MM.1S (cell line): ENCODE data around the gene MYO1E.

ENCODE experiments used
- DNase-seq: peaks from one replicate; pipeline ENCODE4 v3.0.0-alpha.2; 2015
- H2AFZ ChIP-seq: fragments of 300-600 bp; sonication (generic); 2 replicates; pipeline ENCODE4 v1.6.0; 2016; ENCODE audit warnings: antibody characterized with exemption, low read length
- H3F3A ChIP-seq: fragments of 300-600 bp; sonication (generic); 2 replicates; pipeline ENCODE4 v1.6.1; 2016; ENCODE audit warnings: mild to moderate bottlenecking, antibody characterized with exemption, low read length, moderate library complexity, mixed read lengths; ENCODE audit not compliant: insufficient read depth
- H3K27ac ChIP-seq: fragments of 300-600 bp; sonication (generic); 2 replicates; pipeline ENCODE4 v1.5.1; 2016; ENCODE audit warnings: mild to moderate bottlenecking, low read length
- H3K27me3 ChIP-seq: fragments of 300-600 bp; sonication (generic); replicated peaks from 2 replicates; pipeline ENCODE4 v1.6.0; 2016; ENCODE audit warnings: low read length; ENCODE audit not compliant: insufficient read depth
- H3K36me3 ChIP-seq: fragments of 300-600 bp; sonication (generic); replicated peaks from 2 replicates; pipeline ENCODE4 v1.6.1; 2016; ENCODE audit warnings: mild to moderate bottlenecking, low read length, mixed read lengths; ENCODE audit not compliant: insufficient read depth
- H3K4me1 ChIP-seq: fragments of 300-600 bp; sonication (generic); 2 replicates; pipeline ENCODE4 v1.6.1; 2016; ENCODE audit warnings: low read length, mixed read lengths
- H3K4me2 ChIP-seq: fragments of 300-600 bp; sonication (generic); 2 replicates; pipeline ENCODE4 v1.6.0; 2016; ENCODE audit warnings: low read depth, low read length
- H3K4me3 ChIP-seq: fragments of 300-600 bp; sonication (generic); 2 replicates; pipeline ENCODE4 v1.5.1; 2016; ENCODE audit warnings: low read length, mixed read lengths
- H3K79me2 ChIP-seq: fragments of 300-600 bp; sonication (generic); 2 replicates; pipeline ENCODE4 v1.6.1; 2016; ENCODE audit warnings: mixed run types, low read length, mixed read lengths
- H3K9ac ChIP-seq: fragments of 300-600 bp; sonication (generic); 2 replicates; pipeline ENCODE4 v1.6.1; 2016; ENCODE audit warnings: low read length, mixed read lengths
- H3K9me2 ChIP-seq: fragments of 300-600 bp; sonication (generic); replicated peaks from 2 replicates; pipeline ENCODE4 v1.6.1; 2016; ENCODE audit warnings: mild to moderate bottlenecking, low read length, mixed read lengths; ENCODE audit not compliant: insufficient read depth
- H3K9me3 ChIP-seq: fragments of 300-600 bp; sonication (generic); replicated peaks from 2 replicates; pipeline ENCODE4 v1.6.1; 2016; ENCODE audit warnings: mild to moderate bottlenecking, low read length, mixed read lengths; ENCODE audit not compliant: insufficient read depth
- H4K20me1 ChIP-seq: fragments of 300-600 bp; sonication (generic); 2 replicates; pipeline ENCODE4 v1.6.1; 2016; ENCODE audit warnings: mild to moderate bottlenecking, low read length, moderate library complexity, mixed read lengths; ENCODE audit not compliant: insufficient read depth
- EZH2 ChIP-seq: fragments of 300-600 bp; sonication (generic); optimal IDR thresholded peaks from 2 replicates; pipeline ENCODE3; 2017; ENCODE audit warnings: low read depth, mild to moderate bottlenecking, antibody characterized with exemption, low read length, mixed read lengths
- EZH2phosphoT487 ChIP-seq: fragments of 300-600 bp; sonication (generic); IDR thresholded peaks from 2 replicates; pipeline ENCODE4 v1.6.1; 2018; ENCODE audit warnings: antibody characterized with exemption, low read length
- TF ChIP-seq, protein P1 (sequence below): fragments of 300-600 bp; sonication (generic); IDR thresholded peaks from 2 replicates; pipeline ENCODE4 v1.5.1; 2016; ENCODE audit warnings: antibody characterized with exemption, low read length, mixed read lengths

MYO1E gene

DNA sequence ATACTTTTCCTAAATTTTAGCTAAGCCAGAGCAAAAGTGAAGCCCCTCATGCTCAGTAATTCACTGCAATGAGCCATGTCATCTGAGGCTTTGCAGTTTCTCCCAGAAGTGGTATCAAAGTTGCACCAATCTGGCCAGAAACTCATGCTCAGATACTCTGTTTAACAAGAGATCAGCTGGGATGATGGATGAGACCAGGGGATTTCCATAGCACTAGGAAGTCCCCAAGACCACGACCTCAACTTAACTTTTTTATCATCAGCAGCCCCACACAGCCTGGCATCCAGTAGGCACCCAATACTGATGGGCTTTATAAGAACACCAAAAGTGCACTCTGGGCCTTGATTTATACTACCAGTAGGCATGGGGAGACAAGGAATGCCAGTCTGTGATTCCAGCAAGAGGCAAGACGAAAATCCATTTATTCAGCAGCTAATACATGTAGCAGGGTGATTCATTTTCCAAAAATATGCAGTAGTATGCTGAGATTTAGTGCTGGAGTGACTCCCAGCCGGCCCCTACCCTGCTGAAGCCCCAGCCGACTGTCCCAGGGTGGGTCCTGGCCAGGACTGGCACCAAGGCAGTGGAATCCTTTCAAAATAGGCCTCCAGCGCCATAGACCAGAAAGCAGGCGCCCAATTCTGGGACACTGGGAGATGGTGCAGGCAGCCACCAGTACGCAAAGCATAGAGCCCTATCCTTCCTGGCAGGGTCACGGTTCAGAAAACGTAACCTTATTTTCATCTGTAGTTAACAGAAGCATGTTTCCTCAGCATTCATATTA, 166.6 kb downstream of the MYO1E start:
- no peaks in the 10 kb centered on the region for H3F3A ChIP-seq
- no peaks in the 10 kb centered on the region for H3K4me1 ChIP-seq
- TF ChIP-seq EZH2: no peak
- no peak for TF ChIP-seq EZH2phosphoT487
- TF ChIP-seq, protein P1, sequence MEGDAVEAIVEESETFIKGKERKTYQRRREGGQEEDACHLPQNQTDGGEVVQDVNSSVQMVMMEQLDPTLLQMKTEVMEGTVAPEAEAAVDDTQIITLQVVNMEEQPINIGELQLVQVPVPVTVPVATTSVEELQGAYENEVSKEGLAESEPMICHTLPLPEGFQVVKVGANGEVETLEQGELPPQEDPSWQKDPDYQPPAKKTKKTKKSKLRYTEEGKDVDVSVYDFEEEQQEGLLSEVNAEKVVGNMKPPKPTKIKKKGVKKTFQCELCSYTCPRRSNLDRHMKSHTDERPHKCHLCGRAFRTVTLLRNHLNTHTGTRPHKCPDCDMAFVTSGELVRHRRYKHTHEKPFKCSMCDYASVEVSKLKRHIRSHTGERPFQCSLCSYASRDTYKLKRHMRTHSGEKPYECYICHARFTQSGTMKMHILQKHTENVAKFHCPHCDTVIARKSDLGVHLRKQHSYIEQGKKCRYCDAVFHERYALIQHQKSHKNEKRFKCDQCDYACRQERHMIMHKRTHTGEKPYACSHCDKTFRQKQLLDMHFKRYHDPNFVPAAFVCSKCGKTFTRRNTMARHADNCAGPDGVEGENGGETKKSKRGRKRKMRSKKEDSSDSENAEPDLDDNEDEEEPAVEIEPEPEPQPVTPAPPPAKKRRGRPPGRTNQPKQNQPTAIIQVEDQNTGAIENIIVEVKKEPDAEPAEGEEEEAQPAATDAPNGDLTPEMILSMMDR: no peak
- H3K9me2 ChIP-seq: no peaks in the 10 kb centered on the region
- no peaks in the 10 kb centered on the region for H3K9me3 ChIP-seq
- no peak overlapping the region for H3K9ac ChIP-seq
- no peaks in the 10 kb centered on the region for H4K20me1 ChIP-seq
- H3K4me3 ChIP-seq: no peak overlapping the region
- no peaks in the 10 kb centered on the region for H3K27me3 ChIP-seq
- no peak for DNase-seq
- H3K36me3 ChIP-seq: no peaks in the 10 kb centered on the region
- H3K4me2 ChIP-seq: no peak overlapping the region
- H2AFZ ChIP-seq: no peak overlapping the region
- H3K27ac ChIP-seq: no peak overlapping the region
- H3K79me2 ChIP-seq: no peaks in the 10 kb centered on the region

DNA sequence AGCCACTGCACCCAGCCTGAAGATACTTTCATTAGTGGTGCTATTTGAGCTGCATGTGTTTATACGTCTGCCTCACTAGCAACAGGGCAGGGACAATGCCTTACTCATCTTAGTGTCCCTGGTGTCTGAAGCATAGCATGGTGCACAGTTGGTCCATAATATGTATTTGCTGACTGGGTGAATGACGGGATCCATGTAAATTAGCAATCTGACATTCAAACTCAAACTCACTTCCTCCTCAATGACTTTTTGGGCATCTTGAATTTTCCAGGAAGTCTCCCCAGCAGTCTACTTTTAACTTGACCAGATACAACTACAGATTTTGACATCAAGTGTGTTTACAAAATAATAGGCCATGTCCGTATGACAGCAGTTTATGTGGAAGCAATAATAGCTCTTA, 169.0 kb downstream of the MYO1E start:
- H3F3A ChIP-seq: no peaks in the 10 kb centered on the region

DNA sequence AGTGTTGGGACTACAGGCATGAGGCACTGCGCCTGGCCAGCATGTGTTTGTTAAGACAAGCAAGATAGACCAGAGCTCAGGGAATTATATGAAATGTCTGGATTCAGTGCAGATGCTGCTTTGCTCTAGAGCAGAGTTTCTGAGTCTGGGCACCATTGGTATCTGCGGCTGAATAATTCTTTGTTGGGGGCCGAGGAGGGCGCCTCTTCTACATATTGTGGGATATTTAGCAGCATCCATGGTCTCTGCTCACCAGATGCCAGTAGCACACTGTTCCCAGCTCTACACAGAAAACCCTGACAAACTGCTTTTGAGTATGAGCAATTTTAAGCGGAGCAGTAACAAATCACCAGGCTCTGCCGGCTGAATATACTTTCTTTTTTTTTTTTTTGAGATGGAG, 169.7 kb downstream of the MYO1E start:
- DNase-seq: no peak
- H3K36me3 ChIP-seq: no peaks in the 10 kb centered on the region
- no peak overlapping the region for H3K4me3 ChIP-seq
- no peaks in the 10 kb centered on the region for H3K9me2 ChIP-seq
- H3K4me2 ChIP-seq: no peak overlapping the region
- no peaks in the 10 kb centered on the region for H3K9me3 ChIP-seq
- H3K79me2 ChIP-seq: no peaks in the 10 kb centered on the region
- no peak overlapping the region for H3K27ac ChIP-seq
- no peaks in the 10 kb centered on the region for H4K20me1 ChIP-seq
- no peaks in the 10 kb centered on the region for H3K4me1 ChIP-seq
- H3K27me3 ChIP-seq: no peaks in the 10 kb centered on the region
- H3K9ac ChIP-seq: no peak overlapping the region
- H2AFZ ChIP-seq: no peak overlapping the region
- H3F3A ChIP-seq: no peaks in the 10 kb centered on the region
- TF ChIP-seq, protein P1: no peak
- TF ChIP-seq EZH2: no peak
- TF ChIP-seq EZH2phosphoT487: no peak

More for the DNA sequence above, 169.0 kb downstream of the MYO1E start:
- no peak overlapping the region for H3K4me3 ChIP-seq
- H3K27me3 ChIP-seq: no peaks in the 10 kb centered on the region
- no peaks in the 10 kb centered on the region for H3K4me1 ChIP-seq
- no peaks in the 10 kb centered on the region for H3K9me3 ChIP-seq
- no peaks in the 10 kb centered on the region for H4K20me1 ChIP-seq
- H3K79me2 ChIP-seq: no peaks in the 10 kb centered on the region
- H3K4me2 ChIP-seq: no peak overlapping the region
- no peak overlapping the region for H2AFZ ChIP-seq
- DNase-seq: no peak
- no peaks in the 10 kb centered on the region for H3K36me3 ChIP-seq
- TF ChIP-seq, protein P1: no peak
- TF ChIP-seq EZH2phosphoT487: no peak
- no peak overlapping the region for H3K9ac ChIP-seq
- no peak overlapping the region for H3K27ac ChIP-seq
- no peaks in the 10 kb centered on the region for H3K9me2 ChIP-seq
